ENCODE measurements around the gene HDLBP. TPM values are rescaled to one million over a fixed set of nuclear protein-coding genes. Genes with fewer than 3 reads are reported as not detected.
"Not testable (repeated sequence)": the region's sequence is repeated elsewhere in the genome, so short reads cannot be mapped to it uniquely, and the experiment has no call there.

Gene HDLBP
- total RNA-seq, 4 donors from 2014 or later = 239 to 310 (median 273) TPM

GRCh38 chr2:241198381-241199279, 116.8 kb downstream of the HDLBP start:
- Histone ChIP-seq H3K9me3 (no peaks in the 10 kb centered on the region), H3K4me1 (peaks cover 0 to 5% (median 0%) of the 10 kb centered on the region in 3 donors), H3K4me3 (no peak overlapping the region), H3K36me3 (no peaks in the 10 kb centered on the region), H3K27ac (no peak overlapping the region), H3K27me3 (no peaks in the 10 kb centered on the region)
- TF ChIP-seq CTCF (IDR thresholded peaks at IDR 0.05) (no peak), POLR2A (IDR thresholded peaks at IDR 0.05) (no peak)
- 53 to 67% methylated on average over 8 to 11 of the region's 27 CpGs for WGBS, 2 donors
- intact Hi-C loops (cut with DNase I) = no loop called here
- no peak for DNase-seq

GRCh38 chr2:241197947-241198346, 117.5 kb downstream of the HDLBP start:
- Histone ChIP-seq H3K36me3 (no peaks in the 10 kb centered on the region), H3K27ac (no peak overlapping the region), H3K4me1 (peaks cover 0 to 5% (median 0%) of the 10 kb centered on the region in 3 donors), H3K27me3 (no peaks in the 10 kb centered on the region), H3K9me3 (no peaks in the 10 kb centered on the region), H3K4me3 (no peak overlapping the region)
- intact Hi-C loops (cut with DNase I) = no loop called here
- no peak for TF ChIP-seq POLR2A (IDR thresholded peaks at IDR 0.05)
- no peak for TF ChIP-seq CTCF (IDR thresholded peaks at IDR 0.05)
- no peak for DNase-seq
- WGBS, 2 donors = 67% methylated on average over 6 of the region's 6 CpGs

- intact Hi-C loops (cut with DNase I); H3K36me3 ChIP-seq; H3K4me1 ChIP-seq; H3K4me3 ChIP-seq; H3K27ac ChIP-seq; H3K27me3 ChIP-seq; DNase-seq; H3K9me3 ChIP-seq: not testable (repeated sequence)
- WGBS, 2 donors = 93 to 97% methylated on average over 4 to 9 of the region's 14 CpGs
These were observed 118.2 kb downstream of the HDLBP start for GRCh38 chr2:241197246-241197645.

DNA sequence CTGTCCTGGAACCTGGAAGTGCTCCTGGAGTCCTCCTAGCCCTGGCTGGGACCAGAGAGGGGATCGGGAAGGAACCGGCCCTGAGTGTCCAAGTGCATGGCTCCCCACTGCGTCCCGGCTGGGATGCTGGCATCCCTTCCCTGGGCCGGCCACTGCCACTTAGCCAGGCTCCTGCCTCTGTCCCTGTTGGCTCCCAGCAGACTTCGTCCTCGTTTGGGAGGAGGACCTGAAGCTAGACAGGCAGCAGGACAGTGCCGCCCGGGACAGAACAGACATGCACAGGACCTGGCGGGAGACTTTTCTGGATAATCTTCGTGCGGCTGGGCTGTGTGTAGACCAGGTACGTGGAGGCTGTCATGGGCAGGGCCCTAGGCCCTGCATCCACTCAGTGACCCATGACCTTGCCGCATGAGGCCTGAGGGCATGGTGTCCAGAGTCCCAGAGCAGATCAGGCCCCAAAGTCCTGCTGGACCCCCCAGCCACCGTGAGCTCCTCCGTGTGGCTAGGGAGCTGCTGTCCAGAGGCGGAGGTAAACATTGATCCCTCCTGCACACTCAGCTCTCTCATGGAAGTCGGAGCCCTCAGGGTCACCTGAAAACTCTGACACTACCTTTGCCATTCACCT, 119.9 kb downstream of the HDLBP start:
- 75 to 93% methylated on average over 5 to 6 of the region's 18 CpGs for WGBS, 2 donors
- no peak for DNase-seq
- no peak overlapping the region for H3K27ac ChIP-seq
- intact Hi-C loops (cut with DNase I) = no loop called here
- H3K27me3 ChIP-seq = no peaks in the 10 kb centered on the region
- H3K4me3 ChIP-seq = no peak overlapping the region
- H3K36me3 ChIP-seq = no peaks in the 10 kb centered on the region
- H3K9me3 ChIP-seq = no peaks in the 10 kb centered on the region
- TF ChIP-seq CTCF (IDR thresholded peaks at IDR 0.05) (no peak), POLR2A (IDR thresholded peaks at IDR 0.05) (no peak)
- peaks cover 0 to 5% (median 0%) of the 10 kb centered on the region in 3 donors for H3K4me1 ChIP-seq

GRCh38 chr2:241194811-241195210, 120.7 kb downstream of the HDLBP start:
- Histone ChIP-seq H3K4me1 (peaks cover 0 to 5% (median 0%) of the 10 kb centered on the region in 3 donors), H3K9me3 (no peaks in the 10 kb centered on the region), H3K4me3 (no peak overlapping the region), H3K27ac (no peak overlapping the region), H3K27me3 (no peaks in the 10 kb centered on the region), H3K36me3 (no peaks in the 10 kb centered on the region)
- TF ChIP-seq CTCF (IDR thresholded peaks at IDR 0.05) (no peak), POLR2A (IDR thresholded peaks at IDR 0.05) (no peak)
- 54 to 56% methylated on average over 5 to 7 of the region's 9 CpGs for WGBS, 2 donors
- intact Hi-C loops (cut with DNase I) = no loop called here
- DNase-seq = no peak
